Keratinocyte (primary cell): ENCODE results near the gene FOXS1. TPM values are rescaled to one million over a fixed set of nuclear protein-coding genes. Genes with fewer than 3 reads are reported as not detected.

Experiments used
- DNase-seq: peaks from one replicate; pipeline ENCODE4 v3.0.0-alpha.2; 2011; ENCODE audit warnings: low read depth, missing footprints, low spot score
- FAIRE-seq: peaks from 2 replicates; lab custom pipeline; 2011; peaks lifted over from hg19 to GRCh38; lab: Jason Lieb, UNC
- H2AFZ ChIP-seq: 2 replicates; pipeline ENCODE4 v1.6.0; 2012; ENCODE audit warnings: low read length, control low read depth, inconsistent platforms; ENCODE audit not compliant: control insufficient read depth
- H3K27ac ChIP-seq: 2 replicates; pipeline ENCODE4 v1.5.1; 2011; ENCODE audit warnings: low read length; ENCODE audit not compliant: control insufficient read depth, insufficient read depth
- H3K27me3 ChIP-seq: 3 replicates; pipeline ENCODE4 v1.6.0; 2011; ENCODE audit warnings: low read length; ENCODE audit not compliant: control insufficient read depth, insufficient read depth; ENCODE audit errors: extremely low read depth
- H3K36me3 ChIP-seq, 2 experiments: 2 replicates in 1 of 2; 3 replicates in 1 of 2; pipeline ENCODE4 v1.5.1; 2011; ENCODE audit warnings: low read length in 2 of 2, mild to moderate bottlenecking in 1 of 2; ENCODE audit not compliant: control insufficient read depth in 2 of 2, insufficient read depth in 2 of 2; ENCODE audit errors: extremely low read depth in 1 of 2
- H3K4me1 ChIP-seq: 3 replicates; pipeline ENCODE4 v1.5.1; 2011; ENCODE audit warnings: low read length; ENCODE audit not compliant: control insufficient read depth, insufficient read depth; ENCODE audit errors: extremely low read depth
- H3K4me2 ChIP-seq: 3 replicates; pipeline ENCODE4 v1.6.0; 2011; ENCODE audit warnings: low read depth, low read length; ENCODE audit not compliant: control insufficient read depth, insufficient read depth; ENCODE audit errors: extremely low read depth
- H3K4me3 ChIP-seq, 3 experiments: fragments of 200-600 bp in 1 of 3; sonication (generic) in 1 of 3; 2 replicates in 2 of 3; 3 replicates in 1 of 3; pipeline ENCODE4 v1.5.1; 2011 to 2016; ENCODE audit warnings: low read length in 3 of 3, mild to moderate bottlenecking in 3 of 3, control low read depth in 2 of 3, inconsistent platforms in 1 of 3, low read depth in 1 of 3, mixed read lengths in 1 of 3, mixed run types in 1 of 3, moderate library complexity in 1 of 3; ENCODE audit not compliant: control insufficient read depth in 2 of 3, insufficient read depth in 2 of 3; ENCODE audit errors: extremely low read depth in 1 of 3
- H3K79me2 ChIP-seq: 2 replicates; pipeline ENCODE4 v1.6.0; 2012; ENCODE audit warnings: low read length; ENCODE audit not compliant: control insufficient read depth, insufficient read depth
- H3K9ac ChIP-seq: 3 replicates; pipeline ENCODE4 v1.6.0; 2011; ENCODE audit warnings: low read length; ENCODE audit not compliant: control insufficient read depth, insufficient read depth; ENCODE audit errors: extremely low read depth
- H3K9me1 ChIP-seq: 3 replicates; pipeline ENCODE4 v1.6.0; 2011; ENCODE audit warnings: low read length; ENCODE audit not compliant: control insufficient read depth, insufficient read depth; ENCODE audit errors: extremely low read depth
- H3K9me3 ChIP-seq: 2 replicates; pipeline ENCODE4 v1.5.1; 2012; ENCODE audit warnings: low read depth, low read length; ENCODE audit not compliant: control insufficient read depth
- H4K20me1 ChIP-seq: 3 replicates; pipeline ENCODE4 v1.6.0; 2011; ENCODE audit warnings: low read length; ENCODE audit not compliant: control insufficient read depth, insufficient read depth; ENCODE audit errors: extremely low read depth
- CTCF ChIP-seq, 3 experiments: IDR thresholded peaks in 1 of 3; conservative IDR thresholded peaks in 1 of 3; optimal IDR thresholded peaks in 1 of 3; 2 replicates in 2 of 3; 3 replicates in 1 of 3; pipeline versions ENCODE3 to v1.5.1; 2011; ENCODE audit warnings: low read length in 3 of 3, mild to moderate bottlenecking in 3 of 3, moderate library complexity in 2 of 3, control low read depth in 1 of 3, inconsistent platforms in 1 of 3; ENCODE audit not compliant: insufficient read depth in 2 of 3; ENCODE audit errors: extremely low read depth in 1 of 3
- EZH2 ChIP-seq: IDR thresholded peaks from one replicate; pipeline ENCODE4 v1.6.1; 2012; ENCODE audit warnings: inconsistent platforms, mild to moderate bottlenecking, low read length, moderate library complexity
- dilution Hi-C: fragments of 300-500 bp; cut with MboI; formaldehyde crosslinking; loops from one replicate; pipeline ENCODE4 v1.7.0; 2020; ENCODE audit warnings: low sequenced_read_pairs; ENCODE audit not compliant: extremely low pct_ligation_motif_present
- polyA plus RNA-seq, 5 experiments: library from polyadenylated mRNA; depleted of rRNA in 3 of 5; stranded (reverse) in 3 of 5; stranded (forward) in 1 of 5; unstranded in 1 of 5; fragments of >200 nt; gene quantifications; 1 replicate in 1 of 5; 2 replicates in 3 of 5; 3 replicates in 1 of 5; pipeline versions ENCODE4 v1.2.1 to v1.2.3, GENCODE V29; 2011 to 2012; ENCODE audit warnings: missing spikeins in 2 of 5, low read depth in 1 of 5, low replicate concordance in 1 of 5

Gene FOXS1
- polyA plus RNA-seq, 1 donor (not counting 4 experiments of a cell fraction or from before 2014, with no cell fraction given): not detected

DNA sequence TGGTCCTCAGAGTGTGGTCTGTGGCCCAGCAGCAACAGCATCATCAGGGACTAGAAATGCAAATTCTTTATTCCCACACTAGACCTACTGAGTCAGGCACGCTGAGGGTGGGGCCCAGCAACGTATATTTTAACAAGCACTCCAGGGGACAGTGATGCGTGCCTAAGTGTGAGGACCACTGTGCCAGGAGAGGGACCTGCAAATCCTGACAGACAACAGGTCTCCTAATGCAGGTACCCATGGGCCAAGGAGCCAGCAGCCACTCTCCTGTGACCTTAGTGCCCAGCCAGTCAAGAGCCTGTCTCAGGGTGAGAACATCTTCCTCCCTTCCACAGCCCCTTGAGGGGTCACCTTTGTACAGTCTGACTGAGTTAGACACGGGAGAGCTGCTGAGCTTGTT, 34.2 kb downstream of the FOXS1 start:
- Histone ChIP-seq H3K4me3 (no peak overlapping the region), H3K9me3 (no peaks in the 10 kb centered on the region), H3K27ac (no peak overlapping the region), H2AFZ (no peak overlapping the region), H4K20me1 (peaks cover 2% of the 10 kb centered on the region), H3K9me1 (peaks cover 2% of the 10 kb centered on the region), H3K79me2 (no peaks in the 10 kb centered on the region), H3K36me3 (peaks cover 0 to 2% of the 10 kb centered on the region in 2 experiments), H3K9ac (no peak overlapping the region), H3K27me3 (no peaks in the 10 kb centered on the region), H3K4me1 (peaks cover 5% of the 10 kb centered on the region), H3K4me2 (no peak overlapping the region)
- FAIRE-seq: no peak
- dilution Hi-C loops: no loop called here
- DNase-seq: no peak
- TF ChIP-seq EZH2: no peak
- TF ChIP-seq CTCF (optimal IDR thresholded peaks at IDR 0.05 in 1 of 3, IDR thresholded peaks at IDR 0.05 in 1 of 3, conservative IDR thresholded peaks at IDR 0.05 in 1 of 3; ENCODE audit: extremely low read depth in 1 of 3, insufficient read depth in 2 of 3, low read length in 3 of 3): no peak

GRCh38 chr20:31809661-31810060, 35.7 kb downstream of the FOXS1 start:
- peaks cover 0 to 4% of the 10 kb centered on the region in 2 experiments for H3K36me3 ChIP-seq
- no peak overlapping the region for H3K9ac ChIP-seq
- H3K9me3 ChIP-seq: no peaks in the 10 kb centered on the region
- no peak overlapping the region for H2AFZ ChIP-seq
- TF ChIP-seq CTCF (optimal IDR thresholded peaks at IDR 0.05 in 1 of 3, IDR thresholded peaks at IDR 0.05 in 1 of 3, conservative IDR thresholded peaks at IDR 0.05 in 1 of 3; ENCODE audit: extremely low read depth in 1 of 3, insufficient read depth in 2 of 3, low read length in 3 of 3) (no peak), EZH2 (no peak)
- no peak for FAIRE-seq
- no peak overlapping the region for H3K4me2 ChIP-seq
- dilution Hi-C loops: no loop called here
- peaks cover 2% of the 10 kb centered on the region for H3K9me1 ChIP-seq
- H3K27me3 ChIP-seq: no peaks in the 10 kb centered on the region
- no peak overlapping the region for H3K27ac ChIP-seq
- peaks cover 2% of the 10 kb centered on the region for H4K20me1 ChIP-seq
- DNase-seq: no peak
- H3K4me1 ChIP-seq: peaks cover 5% of the 10 kb centered on the region
- H3K4me3 ChIP-seq: no peak overlapping the region
- H3K79me2 ChIP-seq: no peaks in the 10 kb centered on the region
